Lower leg skin (tissue), 3 donors: ENCODE data around the gene LELP1.

Experiments used
- CTCF ChIP-seq, 3 donors: fragments of 450-650 bp; IDR thresholded peaks; one replicate each; pipeline ENCODE4 v1.5.1; 2016; ENCODE audit warnings: antibody characterized with exemption in 3 of 3, mild to moderate bottlenecking in 3 of 3, moderate library complexity in 2 of 3
- POLR2A ChIP-seq, 2 donors: fragments of 450-650 bp; IDR thresholded peaks; one replicate each; pipeline ENCODE4 v1.6.1; 2016 to 2017; ENCODE audit warnings: antibody characterized with exemption in 2 of 2, mild to moderate bottlenecking in 1 of 2, moderate library complexity in 1 of 2

GRCh38 chr1:153253693-153254092 is 50.5 kb downstream of the LELP1 start:
- TF ChIP-seq POLR2A (IDR thresholded peaks at IDR 0.05) (no peak), CTCF (IDR thresholded peaks at IDR 0.05) (no peak)
